H9 (cell line): ENCODE data around the gene IFNGR1. TPM values are rescaled to one million over a fixed set of nuclear protein-coding genes. Genes with fewer than 3 reads are reported as not detected.

Experiments used
- DNase-seq: peaks from one replicate; pipeline ENCODE4 v3.0.0-alpha.2; 2017
- H2AFZ ChIP-seq: one replicate; pipeline ENCODE4 v1.6.1; 2013; ENCODE audit warnings: mild to moderate bottlenecking, low read length, control low read depth, moderate library complexity
- H2AK5ac ChIP-seq: 2 replicates; pipeline ENCODE4 v1.6.1; 2013; ENCODE audit warnings: low read length, control low read depth, mixed read lengths; ENCODE audit not compliant: insufficient read length
- H2BK120ac ChIP-seq: one replicate; pipeline ENCODE4 v1.6.1; 2013; ENCODE audit warnings: low read depth, mild to moderate bottlenecking, low read length, control low read depth, inconsistent platforms; ENCODE audit not compliant: poor library complexity, severe bottlenecking
- H2BK12ac ChIP-seq: 2 replicates; pipeline ENCODE4 v1.6.1; 2013; ENCODE audit warnings: low read length, control low read depth, mixed read lengths, low read depth; ENCODE audit not compliant: insufficient read length
- H2BK15ac ChIP-seq: 2 replicates; pipeline ENCODE4 v1.6.1; 2013; ENCODE audit warnings: low read depth, low read length, control low read depth
- H2BK20ac ChIP-seq: one replicate; pipeline ENCODE4 v1.6.1; 2013; ENCODE audit warnings: low read depth, mild to moderate bottlenecking, low read length, control low read depth, inconsistent platforms; ENCODE audit not compliant: poor library complexity, severe bottlenecking
- H2BK5ac ChIP-seq: 2 replicates; pipeline ENCODE4 v1.6.1; 2013; ENCODE audit warnings: low read length, control low read depth, mixed read lengths; ENCODE audit not compliant: insufficient read length
- H3K14ac ChIP-seq: 2 replicates; pipeline ENCODE4 v1.6.1; 2013; ENCODE audit warnings: low read length, control low read depth; ENCODE audit not compliant: insufficient read depth
- H3K18ac ChIP-seq: 2 replicates; pipeline ENCODE4 v1.6.1; 2013; ENCODE audit warnings: low read depth, mild to moderate bottlenecking, mixed read lengths, low read length, control low read depth; ENCODE audit not compliant: insufficient read length
- H3K23ac ChIP-seq: 2 replicates; pipeline ENCODE4 v1.6.1; 2013; ENCODE audit warnings: low read length, control low read depth, mixed read lengths, low read depth; ENCODE audit not compliant: insufficient read length
- H3K23me2 ChIP-seq: 2 replicates; pipeline ENCODE4 v1.6.1; 2013; ENCODE audit warnings: low read depth, mild to moderate bottlenecking, mixed read lengths, low read length, control low read depth; ENCODE audit not compliant: insufficient read length, poor library complexity, severe bottlenecking
- H3K27ac ChIP-seq: 2 replicates; pipeline ENCODE4 v1.5.1; 2013; ENCODE audit warnings: low read length, control low read depth, mixed read lengths, low read depth; ENCODE audit not compliant: insufficient read length
- H3K27me3 ChIP-seq: 2 replicates; pipeline ENCODE4 v1.6.1; 2013; ENCODE audit warnings: low read length, control low read depth, inconsistent platforms; ENCODE audit not compliant: insufficient read depth
- H3K4ac ChIP-seq: 2 replicates; pipeline ENCODE4 v1.6.1; 2013; ENCODE audit warnings: low read depth, mild to moderate bottlenecking, control low read depth, inconsistent platforms, low read length, moderate library complexity
- H3K4me1 ChIP-seq: 2 replicates; pipeline ENCODE4 v1.6.1; 2013; ENCODE audit warnings: low read length, control low read depth, inconsistent platforms; ENCODE audit not compliant: insufficient read depth
- H3K4me2 ChIP-seq: 2 replicates; pipeline ENCODE4 v1.6.1; 2013; ENCODE audit warnings: low read length, control low read depth, mixed read lengths; ENCODE audit not compliant: insufficient read length, insufficient read depth
- H3K56ac ChIP-seq: 2 replicates; pipeline ENCODE4 v1.6.1; 2013; ENCODE audit warnings: low read depth, mild to moderate bottlenecking, mixed read lengths, low read length, control low read depth; ENCODE audit not compliant: insufficient read length
- H3K79me1 ChIP-seq: 2 replicates; pipeline ENCODE4 v1.6.1; 2013; ENCODE audit warnings: low read depth, mild to moderate bottlenecking, moderate library complexity, low read length, control low read depth, inconsistent platforms; ENCODE audit not compliant: insufficient read depth, poor library complexity, severe bottlenecking
- H3K79me2 ChIP-seq: 2 replicates; pipeline ENCODE4 v1.6.1; 2013; ENCODE audit warnings: low read length, control low read depth, inconsistent platforms; ENCODE audit not compliant: insufficient read depth
- H3K9ac ChIP-seq: 2 replicates; pipeline ENCODE4 v1.6.1; 2013; ENCODE audit warnings: low read length, control low read depth, mixed read lengths; ENCODE audit not compliant: insufficient read length; ENCODE audit errors: extremely low read depth
- H3K9me3 ChIP-seq: one replicate; pipeline ENCODE4 v1.6.1; 2013; ENCODE audit warnings: low read depth, low read length, inconsistent platforms; ENCODE audit not compliant: control insufficient read depth
- H3T11ph ChIP-seq: one replicate; pipeline ENCODE4 v1.6.1; 2013; ENCODE audit warnings: mild to moderate bottlenecking, low read length, control low read depth, inconsistent platforms
- H4K20me1 ChIP-seq: one replicate; pipeline ENCODE4 v1.6.1; 2013; ENCODE audit not compliant: control insufficient read depth, insufficient read length, insufficient read depth
- H4K5ac ChIP-seq: 2 replicates; pipeline ENCODE4 v1.6.1; 2013; ENCODE audit warnings: low read depth, mild to moderate bottlenecking, mixed read lengths, low read length, control low read depth; ENCODE audit not compliant: insufficient read length
- H4K8ac ChIP-seq: replicated peaks from 2 replicates; pipeline ENCODE4 v1.6.1; 2013; ENCODE audit warnings: low read length, control low read depth, mixed read lengths, low read depth; ENCODE audit not compliant: insufficient read length
- H4K91ac ChIP-seq: 2 replicates; pipeline ENCODE4 v1.6.1; 2013; ENCODE audit warnings: low read depth, mild to moderate bottlenecking, moderate library complexity, mixed read lengths, low read length, control low read depth; ENCODE audit not compliant: insufficient read length
- H3K27ac Mint-ChIP-seq, 3 experiments: 2 replicates in 2 of 3; 3 replicates in 1 of 3; pipeline ENCODE4 v1.8.0; 2020 to 2021; ENCODE audit warnings: mixed read lengths in 3 of 3, mild to moderate bottlenecking in 1 of 3, moderate library complexity in 1 of 3
- H3K27me3 Mint-ChIP-seq: 2 replicates; pipeline ENCODE4 v1.8.0; 2021; ENCODE audit warnings: low read depth, mild to moderate bottlenecking, moderate library complexity, mixed read lengths
- H3K36me3 Mint-ChIP-seq, 3 experiments: 2 replicates in 2 of 3; 3 replicates in 1 of 3; pipeline ENCODE4 v1.8.0; 2020 to 2021; ENCODE audit warnings: low read depth in 3 of 3, mixed read lengths in 3 of 3; ENCODE audit not compliant: insufficient read depth in 1 of 3
- H3K4me1 Mint-ChIP-seq, 2 experiments: 2 replicates each; pipeline ENCODE4 v1.8.0; 2020; ENCODE audit warnings: mixed read lengths in 2 of 2
- H3K4me3 Mint-ChIP-seq, 2 experiments: 2 replicates in 1 of 2; 3 replicates in 1 of 2; pipeline ENCODE4 v1.8.0; 2020 to 2021; ENCODE audit warnings: mild to moderate bottlenecking in 2 of 2, mixed read lengths in 2 of 2, moderate library complexity in 1 of 2
- H3K9me3 Mint-ChIP-seq, 2 experiments: 2 replicates in 1 of 2; 3 replicates in 1 of 2; pipeline ENCODE4 v1.8.0; 2020; ENCODE audit warnings: mild to moderate bottlenecking in 2 of 2, mixed read lengths in 2 of 2, moderate library complexity in 1 of 2
- WGBS: extraction: QIAGEN DNeasy Blood & Tissue Kit; methylation state at CpG from one replicate; pipeline ENCODE4 v1.1.7; 2013; ENCODE audit warnings: missing lambda C conversion rate, low lambda C conversion rate, mixed read lengths; ENCODE audit not compliant: insufficient read length; ENCODE audit errors: extremely low coverage; 5-methylcytosine and 5-hydroxymethylcytosine counted together
- total RNA-seq: library from RNA; stranded (reverse); gene quantifications from 2 replicates; pipeline ENCODE4 v1.2.1, GENCODE V29; 2021
- TF ChIP-seq, protein P1 (sequence below): fragments of 200-600 bp; sonication (generic); conservative IDR thresholded peaks from 3 replicates; pipeline ENCODE4 v1.8.0; 2021; ENCODE audit warnings: antibody characterized with exemption, mild to moderate bottlenecking

IFNGR1 gene
- total RNA-seq, 1 experiment from 2014 or later, result 32.2 TPM

DNA sequence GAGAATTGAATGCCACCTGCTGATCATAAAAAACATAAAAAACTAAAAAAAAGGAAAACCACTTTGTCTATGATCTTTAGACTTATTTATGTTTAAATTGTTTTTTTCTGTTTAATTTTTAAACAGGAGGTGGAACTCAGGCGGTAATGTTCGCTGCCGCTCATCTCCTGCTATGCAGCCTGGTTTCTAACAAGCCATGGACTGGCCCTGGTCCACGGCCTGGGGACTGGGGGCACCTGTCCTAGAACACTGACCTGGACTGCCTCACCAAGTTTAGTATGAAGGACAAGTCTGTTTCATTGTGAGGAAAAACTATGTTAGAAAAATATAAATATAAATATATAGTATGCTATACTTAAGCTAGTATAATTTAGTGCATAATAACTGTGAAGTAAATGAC lies 27.0 kb upstream of the IFNGR1 start:
- WGBS, result no CpG with 5 or more reads among the region's 4 CpGs
- Histone ChIP-seq H3K27me3 (no peaks in the 10 kb centered on the region), H3K79me1 (no peaks in the 10 kb centered on the region), H2AK5ac (no peak overlapping the region), H3K27ac (no peak overlapping the region), H3K18ac (no peak overlapping the region), H3K4me1 (no peaks in the 10 kb centered on the region), H3K9me3 (no peaks in the 10 kb centered on the region), H3K79me2 (no peaks in the 10 kb centered on the region), H3T11ph (no peak overlapping the region), H3K56ac (no peak overlapping the region), H3K9ac (no peak overlapping the region), H2BK15ac (no peak overlapping the region), H3K23ac (no peak overlapping the region), H4K8ac (no peak overlapping the region), H2BK12ac (no peak overlapping the region), H4K20me1 (no peaks in the 10 kb centered on the region), H2BK120ac (no peak overlapping the region), H4K5ac (no peak overlapping the region), H2BK20ac (no peak overlapping the region), H4K91ac (no peak overlapping the region), H3K23me2 (no peaks in the 10 kb centered on the region), H2AFZ (no peak overlapping the region), H2BK5ac (no peak overlapping the region), H3K14ac (no peak overlapping the region), H3K4me2 (no peak overlapping the region), H3K4ac (no peak overlapping the region)
- Mint-ChIP-seq H3K36me3 (no peaks in the 10 kb centered on the region), H3K27ac (no peak overlapping the region), H3K9me3 (0 out of 5 replicates have a peak, but pooled peaks cover 0 to 2% of the 10 kb centered on the region in 2 experiments), H3K4me1 (0 out of 4 replicates have a peak, but pooled peaks cover 0 to 3% of the 10 kb centered on the region in 2 experiments), H3K4me3 (no peak overlapping the region), H3K27me3 (no peaks in the 10 kb centered on the region)
- no peak for DNase-seq
- TF ChIP-seq, protein P1, sequence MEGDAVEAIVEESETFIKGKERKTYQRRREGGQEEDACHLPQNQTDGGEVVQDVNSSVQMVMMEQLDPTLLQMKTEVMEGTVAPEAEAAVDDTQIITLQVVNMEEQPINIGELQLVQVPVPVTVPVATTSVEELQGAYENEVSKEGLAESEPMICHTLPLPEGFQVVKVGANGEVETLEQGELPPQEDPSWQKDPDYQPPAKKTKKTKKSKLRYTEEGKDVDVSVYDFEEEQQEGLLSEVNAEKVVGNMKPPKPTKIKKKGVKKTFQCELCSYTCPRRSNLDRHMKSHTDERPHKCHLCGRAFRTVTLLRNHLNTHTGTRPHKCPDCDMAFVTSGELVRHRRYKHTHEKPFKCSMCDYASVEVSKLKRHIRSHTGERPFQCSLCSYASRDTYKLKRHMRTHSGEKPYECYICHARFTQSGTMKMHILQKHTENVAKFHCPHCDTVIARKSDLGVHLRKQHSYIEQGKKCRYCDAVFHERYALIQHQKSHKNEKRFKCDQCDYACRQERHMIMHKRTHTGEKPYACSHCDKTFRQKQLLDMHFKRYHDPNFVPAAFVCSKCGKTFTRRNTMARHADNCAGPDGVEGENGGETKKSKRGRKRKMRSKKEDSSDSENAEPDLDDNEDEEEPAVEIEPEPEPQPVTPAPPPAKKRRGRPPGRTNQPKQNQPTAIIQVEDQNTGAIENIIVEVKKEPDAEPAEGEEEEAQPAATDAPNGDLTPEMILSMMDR, result no peak
